Smooth muscle cell (in vitro differentiated cells): ENCODE results near the gene HAPLN3. TPM values are rescaled to one million over a fixed set of nuclear protein-coding genes. Genes with fewer than 3 reads are reported as not detected.

ENCODE experiments used
- DNase-seq: peaks from one replicate; lab custom pipeline; 2025; ENCODE audit not compliant: unreplicated experiment; lab: John Stamatoyannopoulos, UW
- H2AFZ ChIP-seq: fragments of 200-600 bp; sonication (generic); 2 replicates; pipeline ENCODE4 v1.6.0; 2016; ENCODE audit warnings: antibody characterized with exemption, low read depth, mild to moderate bottlenecking
- H3F3A ChIP-seq: fragments of 200-600 bp; sonication (generic); 2 replicates; pipeline ENCODE4 v1.6.0; 2017; ENCODE audit warnings: antibody characterized with exemption, low read depth
- H3K27ac ChIP-seq: fragments of 200-600 bp; sonication (generic); 2 replicates; pipeline ENCODE4 v1.5.1; 2016; ENCODE audit warnings: low read depth, mild to moderate bottlenecking
- H3K27me3 ChIP-seq: fragments of 200-600 bp; sonication (generic); 2 replicates; pipeline ENCODE4 v1.6.1; 2016; ENCODE audit warnings: low read depth, mild to moderate bottlenecking
- H3K36me3 ChIP-seq: fragments of 200-600 bp; sonication (generic); 2 replicates; pipeline ENCODE4 v1.5.1; 2016; ENCODE audit warnings: low read depth
- H3K4me1 ChIP-seq: fragments of 200-600 bp; sonication (generic); 2 replicates; pipeline ENCODE4 v1.5.1; 2016; ENCODE audit warnings: low read depth
- H3K4me2 ChIP-seq: fragments of 200-600 bp; sonication (generic); 2 replicates; pipeline ENCODE4 v1.6.0; 2016; ENCODE audit warnings: mild to moderate bottlenecking
- H3K4me3 ChIP-seq: fragments of 200-600 bp; sonication (generic); 2 replicates; pipeline ENCODE4 v1.5.1; 2016; ENCODE audit warnings: mild to moderate bottlenecking
- H3K79me2 ChIP-seq: fragments of 200-600 bp; sonication (generic); 2 replicates; pipeline ENCODE4 v1.6.0; 2016; ENCODE audit warnings: low read depth, mild to moderate bottlenecking
- H3K9ac ChIP-seq: fragments of 200-600 bp; sonication (generic); 2 replicates; pipeline ENCODE4 v1.6.0; 2016; ENCODE audit warnings: low read depth
- H3K9me3 ChIP-seq: fragments of 200-600 bp; sonication (generic); replicated peaks from 2 replicates; pipeline ENCODE4 v1.5.1; 2016; ENCODE audit warnings: low read depth
- H4K20me1 ChIP-seq: fragments of 200-600 bp; sonication (generic); 2 replicates; pipeline ENCODE4 v1.6.0; 2016; ENCODE audit warnings: low read depth
- CTCF ChIP-seq: fragments of 200-600 bp; sonication (generic); IDR thresholded peaks from 2 replicates; pipeline ENCODE4 v1.5.1; 2017; ENCODE audit warnings: borderline replicate concordance, mild to moderate bottlenecking, antibody characterized with exemption; ENCODE audit not compliant: insufficient read depth, poor library complexity, severe bottlenecking
- WGBS: methylation state at CpG from one replicate; pipeline ENCODE4 v1.1.7; 2016; ENCODE audit warnings: low lambda C conversion rate; 5-methylcytosine and 5-hydroxymethylcytosine counted together
- polyA plus RNA-seq: library from polyadenylated mRNA; unstranded; fragments of >200 nt; fragmentation: Nextera tagmentation; extraction: Ambion mirVana; gene quantifications from 2 replicates; pipeline ENCODE4 v1.2.1, GENCODE V29; 2016
- total RNA-seq: library from RNA; depleted of rRNA; stranded (reverse); fragments of >200 nt; gene quantifications from 2 replicates; pipeline ENCODE4 v1.2.3, GENCODE V29; 2014

Gene HAPLN3
- total and polyA plus RNA-seq, 2 experiments from 2014 or later, result 4.5 to 5.2 TPM

GRCh38 chr15:88908123-88908522 lies 12.8 kb upstream of the HAPLN3 start:
- Histone ChIP-seq H4K20me1 (peaks cover 86% of the 10 kb centered on the region), H3F3A (no peaks in the 10 kb centered on the region), H3K9ac (no peak overlapping the region), H3K4me1 (peaks cover 15% of the 10 kb centered on the region), H2AFZ (no peak overlapping the region), H3K9me3 (no peaks in the 10 kb centered on the region), H3K36me3 (no peaks in the 10 kb centered on the region), H3K79me2 (peaks cover 22% of the 10 kb centered on the region), H3K27me3 (no peaks in the 10 kb centered on the region), H3K27ac (no peak overlapping the region), H3K4me2 (no peak overlapping the region), H3K4me3 (no peak overlapping the region)
- 91% methylated on average over 12 of the region's 12 CpGs for WGBS
- TF ChIP-seq CTCF, result no peak
- no peak for DNase-seq

- Histone ChIP-seq H3K9me3 (no peaks in the 10 kb centered on the region), H3K9ac (no peak overlapping the region), H3K79me2 (peaks cover 22% of the 10 kb centered on the region), H3K4me2 (no peak overlapping the region), H3K36me3 (no peaks in the 10 kb centered on the region), H3K27me3 (no peaks in the 10 kb centered on the region), H3K27ac (no peak overlapping the region), H3K4me3 (no peak overlapping the region), H3K4me1 (peaks cover 15% of the 10 kb centered on the region), H3F3A (no peaks in the 10 kb centered on the region), H2AFZ (no peak overlapping the region), H4K20me1 (peaks cover 97% of the 10 kb centered on the region)
- WGBS, result 89% methylated on average over 14 of the region's 14 CpGs
- DNase-seq, result no peak
- TF ChIP-seq CTCF, result no peak
Measured at GRCh38 chr15:88907111-88907510, 11.8 kb upstream of the HAPLN3 start.

- peaks cover 96% of the 10 kb centered on the region for H4K20me1 ChIP-seq
- no peak overlapping the region for H3K4me3 ChIP-seq
- H3K9me3 ChIP-seq, result no peaks in the 10 kb centered on the region
- no peak overlapping the region for H3K9ac ChIP-seq
- H2AFZ ChIP-seq, result no peak overlapping the region
- H3K4me2 ChIP-seq, result no peak overlapping the region
- H3F3A ChIP-seq, result no peaks in the 10 kb centered on the region
- no peak for DNase-seq
- H3K79me2 ChIP-seq, result peaks cover 21% of the 10 kb centered on the region
- no peaks in the 10 kb centered on the region for H3K27me3 ChIP-seq
- H3K36me3 ChIP-seq, result no peaks in the 10 kb centered on the region
- H3K27ac ChIP-seq, result no peak overlapping the region
- 96% methylated on average over 7 of the region's 7 CpGs for WGBS
- no peak for TF ChIP-seq CTCF
- peaks cover 13% of the 10 kb centered on the region for H3K4me1 ChIP-seq
Measured at GRCh38 chr15:88906551-88906950, 11.2 kb upstream of the HAPLN3 start.

- WGBS, result 80% methylated on average over 1 of the region's 1 CpG
- no peak for DNase-seq
- Histone ChIP-seq H3K27ac (no peak overlapping the region), H3K36me3 (no peaks in the 10 kb centered on the region), H3K4me1 (peaks cover 9% of the 10 kb centered on the region), H3K9me3 (no peaks in the 10 kb centered on the region), H4K20me1 (peaks cover 91% of the 10 kb centered on the region), H3F3A (no peaks in the 10 kb centered on the region), H3K4me2 (no peak overlapping the region), H2AFZ (no peak overlapping the region), H3K79me2 (peaks cover 17% of the 10 kb centered on the region), H3K4me3 (no peak overlapping the region), H3K9ac (no peak overlapping the region), H3K27me3 (no peaks in the 10 kb centered on the region)
- no peak for TF ChIP-seq CTCF
Measured at GRCh38 chr15:88906130-88906529, 10.8 kb upstream of the HAPLN3 start.
